B cell (primary cell): ENCODE data around the gene TTC39B.

ENCODE experiments used
- CTCF ChIP-seq: fragments of 200-600 bp; IDR thresholded peaks from one replicate; pipeline ENCODE4 v1.8.0; 2022; ENCODE audit warnings: antibody characterized with exemption, mild to moderate bottlenecking
- EZH2 ChIP-seq: IDR thresholded peaks from 2 replicates; pipeline ENCODE4 v1.6.1; 2012; ENCODE audit warnings: borderline replicate concordance, low read depth, mild to moderate bottlenecking, moderate library complexity, low read length; ENCODE audit not compliant: insufficient read depth, poor library complexity, severe bottlenecking

- TF ChIP-seq EZH2 (no peak), CTCF (no peak)
Measured at GRCh38 chr9:15156241-15156640, 150.8 kb downstream of the TTC39B start.
